Measurements from ENCODE around the gene RNF19B. TPM values are rescaled to one million over a fixed set of nuclear protein-coding genes. Genes with fewer than 3 reads are reported as not detected.
"Not testable (repeated sequence)": the region's sequence is repeated elsewhere in the genome, so short reads cannot be mapped to it uniquely, and the experiment has no call there.

Gene RNF19B
- total RNA-seq, 2 donors from 2014 or later: 17.8 TPM

GRCh38 chr1:32998997-32999396, 34.4 kb upstream of the RNF19B start:
- H3K9me3 Mint-ChIP-seq: no peaks in the 10 kb centered on the region
- TF ChIP-seq CTCF (conservative IDR thresholded peaks at IDR 0.05): no peak
- Histone ChIP-seq H3K4me3 (ENCODE audit: low read length) (no peak overlapping the region), H3K27ac (ENCODE audit: low read depth, low read length) (no peak overlapping the region), H3K36me3 (ENCODE audit: control insufficient read depth, insufficient read depth, low read length) (peaks cover 3% of the 10 kb centered on the region), H3K9ac (ENCODE audit: extremely low read depth, low read length, poor library complexity, severe bottlenecking) (no peak overlapping the region), H3K27me3 (ENCODE audit: control insufficient read depth, insufficient read depth, low read length, poor library complexity, severe bottlenecking) (no peaks in the 10 kb centered on the region), H3K9me3 (ENCODE audit: control insufficient read depth, low read length) (no peaks in the 10 kb centered on the region), H3K4me1 (ENCODE audit: control insufficient read depth, insufficient read depth, low read length) (peaks cover 3% of the 10 kb centered on the region)
- no peak overlapping the region for H3K4me3 Mint-ChIP-seq
- DNase-seq: no peak
- no peak overlapping the region for H3K27ac Mint-ChIP-seq
- H3K36me3 Mint-ChIP-seq (ENCODE audit: low read depth): no peaks in the 10 kb centered on the region
- H3K27me3 Mint-ChIP-seq (ENCODE audit: insufficient read depth): no peaks in the 10 kb centered on the region
- peaks cover 20% of the 10 kb centered on the region for H3K4me1 Mint-ChIP-seq
- WGBS, 2 experiments (ENCODE audit: insufficient coverage in 1 of 2, insufficient read length in 1 of 2): 93 to 94% methylated on average over 3 to 4 of the region's 4 CpGs

DNA sequence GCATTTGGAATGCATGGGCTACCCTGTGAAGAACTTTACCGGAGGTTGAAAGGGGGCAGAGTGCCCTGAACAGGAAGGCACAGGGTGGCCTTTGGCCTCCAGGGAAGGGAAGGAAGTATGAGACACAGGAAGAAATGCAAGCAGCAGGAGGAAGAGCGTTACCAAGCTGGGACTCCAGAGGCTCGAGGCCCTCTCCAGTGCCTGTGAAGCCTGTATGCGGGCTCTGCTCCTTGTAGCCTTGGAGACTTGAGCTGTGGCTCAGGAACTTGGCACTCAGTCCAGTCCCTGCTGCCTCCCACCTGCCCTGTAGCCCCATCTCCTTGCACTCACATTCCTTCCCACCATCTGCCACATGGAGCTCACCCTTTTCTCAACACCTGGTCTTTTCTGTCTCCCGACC, 33.5 kb upstream of the RNF19B start:
- no peak for DNase-seq
- no peak overlapping the region for H3K27ac Mint-ChIP-seq
- H3K9me3 ChIP-seq (ENCODE audit: control insufficient read depth, low read length): no peaks in the 10 kb centered on the region
- no peaks in the 10 kb centered on the region for H3K27me3 Mint-ChIP-seq (ENCODE audit: insufficient read depth)
- H3K9ac ChIP-seq (ENCODE audit: extremely low read depth, low read length, poor library complexity, severe bottlenecking): no peak overlapping the region
- H3K36me3 Mint-ChIP-seq (ENCODE audit: low read depth): no peaks in the 10 kb centered on the region
- H3K9me3 Mint-ChIP-seq: no peaks in the 10 kb centered on the region
- no peak overlapping the region for H3K4me3 ChIP-seq (ENCODE audit: low read length)
- no peak overlapping the region for H3K27ac ChIP-seq (ENCODE audit: low read depth, low read length)
- peaks cover 16% of the 10 kb centered on the region for H3K4me1 Mint-ChIP-seq
- H3K4me1 ChIP-seq (ENCODE audit: control insufficient read depth, insufficient read depth, low read length): no peaks in the 10 kb centered on the region
- H3K4me3 Mint-ChIP-seq: no peak overlapping the region
- no peak for TF ChIP-seq CTCF (conservative IDR thresholded peaks at IDR 0.05)
- peaks cover 3% of the 10 kb centered on the region for H3K36me3 ChIP-seq (ENCODE audit: control insufficient read depth, insufficient read depth, low read length)
- WGBS, 2 experiments (ENCODE audit: insufficient coverage in 1 of 2, insufficient read length in 1 of 2): 91 to 92% methylated on average over 4 to 5 of the region's 5 CpGs
- no peaks in the 10 kb centered on the region for H3K27me3 ChIP-seq (ENCODE audit: control insufficient read depth, insufficient read depth, low read length, poor library complexity, severe bottlenecking)

DNA sequence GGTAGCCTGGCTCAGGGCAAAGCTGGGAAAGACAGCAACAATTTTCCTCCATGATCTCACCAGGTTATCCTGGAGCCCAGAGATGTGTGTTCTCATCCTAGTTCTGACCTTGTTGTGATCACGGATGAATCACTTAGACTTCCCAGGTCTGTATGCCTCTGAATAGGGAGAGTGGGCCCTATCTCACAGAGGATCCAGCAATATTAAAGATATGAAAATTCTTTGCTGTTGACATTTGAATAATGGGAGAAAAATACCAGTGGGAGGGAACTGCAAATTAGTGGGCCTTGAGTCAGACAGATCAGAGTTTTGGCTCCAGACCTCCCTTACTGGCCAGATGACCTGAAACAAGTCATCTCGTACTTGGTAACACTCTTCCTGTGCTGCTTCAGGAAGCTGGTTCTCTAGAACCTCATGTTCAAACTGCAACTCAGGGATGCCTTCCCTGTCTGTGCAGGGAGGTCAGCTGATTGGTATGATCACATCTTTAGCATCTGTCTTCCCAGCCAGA, 32.8 kb upstream of the RNF19B start:
- H3K9me3 ChIP-seq (ENCODE audit: control insufficient read depth, low read length): no peaks in the 10 kb centered on the region
- H3K9me3 Mint-ChIP-seq: no peaks in the 10 kb centered on the region
- H3K36me3 Mint-ChIP-seq (ENCODE audit: low read depth): no peaks in the 10 kb centered on the region
- H3K4me1 ChIP-seq (ENCODE audit: control insufficient read depth, insufficient read depth, low read length): no peaks in the 10 kb centered on the region
- H3K4me1 Mint-ChIP-seq: peaks cover 16% of the 10 kb centered on the region
- no peaks in the 10 kb centered on the region for H3K27me3 ChIP-seq (ENCODE audit: control insufficient read depth, insufficient read depth, low read length, poor library complexity, severe bottlenecking)
- TF ChIP-seq CTCF (conservative IDR thresholded peaks at IDR 0.05): no peak
- peak overlapping the region; percentile 11 for H3K27ac Mint-ChIP-seq
- no peak overlapping the region for H3K4me3 Mint-ChIP-seq
- no peaks in the 10 kb centered on the region for H3K27me3 Mint-ChIP-seq (ENCODE audit: insufficient read depth)
- H3K4me3 ChIP-seq (ENCODE audit: low read length): no peak overlapping the region
- H3K9ac ChIP-seq (ENCODE audit: extremely low read depth, low read length, poor library complexity, severe bottlenecking): no peak overlapping the region
- peaks cover 3% of the 10 kb centered on the region for H3K36me3 ChIP-seq (ENCODE audit: control insufficient read depth, insufficient read depth, low read length)
- no peak overlapping the region for H3K27ac ChIP-seq (ENCODE audit: low read depth, low read length)
- WGBS, 2 experiments (ENCODE audit: insufficient coverage in 1 of 2, insufficient read length in 1 of 2): 93 to 94% methylated on average over 2 of the region's 2 CpGs
- DNase-seq: no peak

- not testable (repeated sequence) for H3K9me3 ChIP-seq (ENCODE audit: control insufficient read depth, low read length); H3K27ac Mint-ChIP-seq; H3K27me3 Mint-ChIP-seq (ENCODE audit: insufficient read depth); H3K9ac ChIP-seq (ENCODE audit: extremely low read depth, low read length, poor library complexity, severe bottlenecking); H3K27ac ChIP-seq (ENCODE audit: low read depth, low read length); H3K9me3 Mint-ChIP-seq; DNase-seq; H3K36me3 ChIP-seq (ENCODE audit: control insufficient read depth, insufficient read depth, low read length); H3K27me3 ChIP-seq (ENCODE audit: control insufficient read depth, insufficient read depth, low read length, poor library complexity, severe bottlenecking); H3K4me1 ChIP-seq (ENCODE audit: control insufficient read depth, insufficient read depth, low read length); H3K36me3 Mint-ChIP-seq (ENCODE audit: low read depth); H3K4me3 ChIP-seq (ENCODE audit: low read length); H3K4me3 Mint-ChIP-seq
- 90 to 96% methylated on average over 5 to 8 of the region's 8 CpGs for WGBS, 2 experiments (ENCODE audit: insufficient coverage in 1 of 2, insufficient read length in 1 of 2)
- H3K4me1 Mint-ChIP-seq: peaks cover 13% of the 10 kb centered on the region
Measured at GRCh38 chr1:32993324-32993636, 28.7 kb upstream of the RNF19B start.
